ENCODE measurements around the gene UFM1. TPM values are rescaled to one million over a fixed set of nuclear protein-coding genes. Genes with fewer than 3 reads are reported as not detected.
"Not testable (repeated sequence)": the region's sequence is repeated elsewhere in the genome, so short reads cannot be mapped to it uniquely, and the experiment has no call there.

The UFM1 gene
- polyA plus RNA-seq, 1 donor from 2014 or later, result 158 TPM

- Histone ChIP-seq H4K20me1 (ENCODE audit: insufficient read depth) (no peaks in the 10 kb centered on the region), H3K9me2 (ENCODE audit: insufficient read depth, low read length) (no peaks in the 10 kb centered on the region), H3K9me3 (ENCODE audit: low read length) (no peaks in the 10 kb centered on the region), H3K4me3 (ENCODE audit: low read length) (no peak overlapping the region), H2AFZ (ENCODE audit: low read depth, low read length) (no peak overlapping the region), H3K27ac (ENCODE audit: low read length) (no peak overlapping the region), H3K27me3 (ENCODE audit: insufficient read depth, low read depth, low read length) (no peaks in the 10 kb centered on the region), H3K4me2 (ENCODE audit: low read length) (no peak overlapping the region), H3K79me2 (replicated peaks; ENCODE audit: insufficient read depth, low read length) (no peaks in the 10 kb centered on the region), H3K36me3 (ENCODE audit: insufficient read depth, low read length) (no peaks in the 10 kb centered on the region), H3K9ac (ENCODE audit: low read length) (no peak overlapping the region), H3F3A (ENCODE audit: insufficient read depth, low read length, poor library complexity, severe bottlenecking) (no peaks in the 10 kb centered on the region)
- no peak for TF ChIP-seq TAF1 (IDR thresholded peaks at IDR 0.05; ENCODE audit: low read depth)
- TF ChIP-seq SMC3 (conservative IDR thresholded peaks at IDR 0.05; ENCODE audit: poor library complexity), result no peak
- no peak for TF ChIP-seq REST (IDR thresholded peaks at IDR 0.05; ENCODE audit: borderline replicate concordance)
- no peak for TF ChIP-seq EP300 (conservative IDR thresholded peaks at IDR 0.05; ENCODE audit: poor library complexity, severe bottlenecking)
- TF ChIP-seq CTCF (IDR thresholded peaks at IDR 0.05; ENCODE audit: poor library complexity, severe bottlenecking), result no peak
- no peak for TF ChIP-seq POLR2AphosphoS5 (IDR thresholded peaks at IDR 0.05)
- no peak for TF ChIP-seq RAD21 (conservative IDR thresholded peaks at IDR 0.05)
- TF ChIP-seq EZH2 (IDR thresholded peaks at IDR 0.05; ENCODE audit: borderline replicate concordance, insufficient read depth, low read length, poor library complexity, severe bottlenecking), result no peak
- no peak for TF ChIP-seq MXI1 (conservative IDR thresholded peaks at IDR 0.05; ENCODE audit: poor library complexity, severe bottlenecking)
These were observed 40.3 kb upstream of the UFM1 start for GRCh38 chr13:38309397-38309796.

GRCh38 chr13:38311175-38311574 lies 38.5 kb upstream of the UFM1 start:
- H3K36me3 ChIP-seq (ENCODE audit: insufficient read depth, low read length); H3K4me2 ChIP-seq (ENCODE audit: low read length); H4K20me1 ChIP-seq (ENCODE audit: insufficient read depth): not testable (repeated sequence)

GRCh38 chr13:38316129-38316528 lies 33.5 kb upstream of the UFM1 start:
- Histone ChIP-seq H3K9me3 (ENCODE audit: low read length) (no peaks in the 10 kb centered on the region), H3F3A (ENCODE audit: insufficient read depth, low read length, poor library complexity, severe bottlenecking) (no peaks in the 10 kb centered on the region), H3K79me2 (replicated peaks; ENCODE audit: insufficient read depth, low read length) (no peaks in the 10 kb centered on the region), H3K9me2 (ENCODE audit: insufficient read depth, low read length) (no peaks in the 10 kb centered on the region), H3K27ac (ENCODE audit: low read length) (no peak overlapping the region), H3K27me3 (ENCODE audit: insufficient read depth, low read depth, low read length) (no peaks in the 10 kb centered on the region), H3K4me3 (ENCODE audit: low read length) (no peak overlapping the region), H3K36me3 (ENCODE audit: insufficient read depth, low read length) (no peaks in the 10 kb centered on the region), H2AFZ (ENCODE audit: low read depth, low read length) (no peak overlapping the region), H3K4me2 (ENCODE audit: low read length) (no peak overlapping the region), H4K20me1 (ENCODE audit: insufficient read depth) (no peaks in the 10 kb centered on the region), H3K9ac (ENCODE audit: low read length) (no peak overlapping the region)
- TF ChIP-seq REST (IDR thresholded peaks at IDR 0.05; ENCODE audit: borderline replicate concordance), result no peak
- no peak for TF ChIP-seq POLR2AphosphoS5 (IDR thresholded peaks at IDR 0.05)
- no peak for TF ChIP-seq EZH2 (IDR thresholded peaks at IDR 0.05; ENCODE audit: borderline replicate concordance, insufficient read depth, low read length, poor library complexity, severe bottlenecking)
- TF ChIP-seq EP300 (conservative IDR thresholded peaks at IDR 0.05; ENCODE audit: poor library complexity, severe bottlenecking), result no peak
- TF ChIP-seq MXI1 (conservative IDR thresholded peaks at IDR 0.05; ENCODE audit: poor library complexity, severe bottlenecking), result no peak
- no peak for TF ChIP-seq CTCF (IDR thresholded peaks at IDR 0.05; ENCODE audit: poor library complexity, severe bottlenecking)
- TF ChIP-seq SMC3 (conservative IDR thresholded peaks at IDR 0.05; ENCODE audit: poor library complexity), result no peak
- no peak for TF ChIP-seq RAD21 (conservative IDR thresholded peaks at IDR 0.05)
- no peak for TF ChIP-seq TAF1 (IDR thresholded peaks at IDR 0.05; ENCODE audit: low read depth)

More at GRCh38 chr13:38311175-38311574, 38.5 kb upstream of the UFM1 start:
- not testable (repeated sequence) for H2AFZ ChIP-seq (ENCODE audit: low read depth, low read length); H3K9me2 ChIP-seq (ENCODE audit: insufficient read depth, low read length); H3K4me3 ChIP-seq (ENCODE audit: low read length); H3K27ac ChIP-seq (ENCODE audit: low read length); H3K9me3 ChIP-seq (ENCODE audit: low read length); H3K9ac ChIP-seq (ENCODE audit: low read length); H3K79me2 ChIP-seq (replicated peaks; ENCODE audit: insufficient read depth, low read length); H3F3A ChIP-seq (ENCODE audit: insufficient read depth, low read length, poor library complexity, severe bottlenecking); H3K27me3 ChIP-seq (ENCODE audit: insufficient read depth, low read depth, low read length)
